Activated CD8-positive, alpha-beta T cell treated with anti-CD3 and anti-CD28 coated beads for 36 hours (primary cell): ENCODE results near the gene PKN1. TPM values are rescaled to one million over a fixed set of nuclear protein-coding genes. Genes with fewer than 3 reads are reported as not detected.

Experiments used
- ATAC-seq: fragments of 200-7000 bp; cut with Tn5 transposase; one replicate; pipeline ENCODE4 v1.10.0; 2021; ENCODE audit warnings: mild to moderate bottlenecking, moderate library complexity
- CTCF ChIA-PET: fragments of 350-600 bp; sonication (Branson Sonifier 250); formaldehyde crosslinking; loops from one replicate; lab custom pipeline; 2021; ENCODE audit warnings: antibody characterized with exemption; lab: Charles Lee
- POLR2A ChIA-PET: fragments of 350-600 bp; sonication (Branson Sonifier 250); formaldehyde crosslinking; loops from one replicate; lab custom pipeline; 2021; ENCODE audit warnings: antibody characterized with exemption; lab: Charles Lee
- DNase-seq: peaks from one replicate; pipeline ENCODE4 v3.0.0-alpha.2; 2020
- H3K27ac Mint-ChIP-seq: one replicate; pipeline ENCODE4 v1.8.0; 2021; ENCODE audit warnings: mild to moderate bottlenecking, mixed read lengths
- H3K27me3 Mint-ChIP-seq: one replicate; pipeline ENCODE4 v1.8.0; 2021; ENCODE audit warnings: mixed read lengths
- H3K36me3 Mint-ChIP-seq: one replicate; pipeline ENCODE4 v1.8.0; 2021; ENCODE audit warnings: low read depth, mixed read lengths
- H3K4me1 Mint-ChIP-seq: one replicate; pipeline ENCODE4 v1.8.0; 2021; ENCODE audit warnings: low read depth, mixed read lengths
- H3K4me3 Mint-ChIP-seq: one replicate; pipeline ENCODE4 v1.8.0; 2021; ENCODE audit warnings: mild to moderate bottlenecking, moderate library complexity, mixed read lengths
- H3K9me3 Mint-ChIP-seq: one replicate; pipeline ENCODE4 v1.8.0; 2021; ENCODE audit warnings: mixed read lengths
- CTCF ChIP-seq: fragments of 200-600 bp; IDR thresholded peaks from one replicate; pipeline ENCODE4 v1.8.0; 2022; ENCODE audit warnings: antibody characterized with exemption, mild to moderate bottlenecking
- intact Hi-C: fragments of 100-400 bp; cut with micrococcal nuclease; formaldehyde crosslinking; loops from one replicate; pipeline ENCODE4 v1.10.0; 2022
- total RNA-seq, 2 experiments: library from RNA; stranded (reverse); gene quantifications; one replicate each; pipeline ENCODE4 v1.2.3, GENCODE V29; 2021

Gene PKN1
- total RNA-seq, 2 experiments from 2014 or later = 172 to 192 TPM

GRCh38 chr19:14479309-14479974, 46.3 kb downstream of the PKN1 start:
- CTCF ChIA-PET = interaction anchor here (0.9 to 4.0 kb wide), 32 partner anchors 8 to 627 kb away, joined by 3 to 37 read pairs (median 7); partner anchors contain the start of genes ASF1B, DDX39A, GIPC1 and PKN1

GRCh38 chr19:14479975-14480699, 47.0 kb downstream of the PKN1 start:
- H3K27me3 Mint-ChIP-seq = no peaks in the 10 kb centered on the region
- intact Hi-C loops = loop anchor here (5.0 kb wide), 1 partner anchor 48 kb away; the partner anchor contains the start of gene PKN1
- peaks cover 16% of the 10 kb centered on the region for H3K4me1 Mint-ChIP-seq
- H3K4me3 Mint-ChIP-seq = no peak overlapping the region
- peak; percentile 78 for DNase-seq
- H3K36me3 Mint-ChIP-seq = no peaks in the 10 kb centered on the region
- CTCF ChIA-PET = interaction anchor here (0.6 to 4.0 kb wide), 45 partner anchors 7 to 628 kb away, joined by 3 to 37 read pairs (median 5); partner anchors contain the start of genes ASF1B, DDX39A, DNAJB1 and GIPC1
- H3K9me3 Mint-ChIP-seq = no peaks in the 10 kb centered on the region
- peak; percentile 59 for ATAC-seq
- no peak overlapping the region for H3K27ac Mint-ChIP-seq
- POLR2A ChIA-PET = interaction anchor here (0.8 to 1.2 kb wide), 3 partner anchors 9 to 62 kb away, joined by 3 read pairs; no protein-coding TSS in a partner anchor
- TF ChIP-seq CTCF = peak; percentile 98

More at GRCh38 chr19:14479309-14479974, 46.3 kb downstream of the PKN1 start:
- Mint-ChIP-seq H3K27ac (no peak overlapping the region), H3K4me1 (peaks cover 22% of the 10 kb centered on the region), H3K36me3 (no peaks in the 10 kb centered on the region), H3K27me3 (peaks cover 5% of the 10 kb centered on the region), H3K9me3 (no peaks in the 10 kb centered on the region), H3K4me3 (no peak overlapping the region)
- intact Hi-C loops = loop anchor here (5.0 kb wide), 1 partner anchor 47 kb away; the partner anchor contains the start of gene PKN1
- POLR2A ChIA-PET = interaction anchor here (1.0 kb wide), 2 partner anchors 55 to 135 kb away, joined by 3 read pairs; no protein-coding TSS in a partner anchor
- ATAC-seq = no peak
- no peak for TF ChIP-seq CTCF
- DNase-seq = no peak

DNA sequence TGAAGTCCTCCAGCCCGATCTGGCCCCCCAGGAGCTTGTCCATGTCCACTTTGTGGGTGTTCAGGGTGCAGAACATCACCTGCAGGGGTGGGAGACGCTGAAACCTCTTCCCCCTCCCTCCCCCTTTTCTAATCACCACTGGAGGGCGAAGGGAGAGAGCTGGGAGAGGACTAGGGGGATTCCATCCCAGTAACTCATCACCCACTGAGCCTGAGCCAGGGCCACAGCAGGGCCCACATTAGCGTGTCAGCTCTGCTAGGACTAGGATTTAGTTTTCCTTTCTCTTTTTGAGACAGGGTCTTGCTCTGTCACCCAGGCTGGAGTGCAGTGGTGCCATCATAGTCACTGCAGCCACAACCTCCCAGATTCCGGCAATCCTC, 47.6 kb downstream of the PKN1 start:
- DNase-seq (no peak), ATAC-seq (no peak)
- Mint-ChIP-seq H3K27ac (no peak overlapping the region), H3K4me3 (no peak overlapping the region), H3K4me1 (peaks cover 13% of the 10 kb centered on the region), H3K9me3 (no peaks in the 10 kb centered on the region), H3K27me3 (no peaks in the 10 kb centered on the region), H3K36me3 (no peaks in the 10 kb centered on the region)
- ChIA-PET CTCF (interaction anchor here (0.6 to 4.0 kb wide), 42 partner anchors 8 to 628 kb away, joined by 3 to 37 read pairs (median 6); partner anchors contain the start of genes ASF1B, DDX39A, DNAJB1 and GIPC1), POLR2A (interaction anchor here (0.8 to 1.2 kb wide), 4 partner anchors 8 to 63 kb away, joined by 3 read pairs; no protein-coding TSS in a partner anchor)
- intact Hi-C loops = no loop called here
- TF ChIP-seq CTCF = no peak

DNA sequence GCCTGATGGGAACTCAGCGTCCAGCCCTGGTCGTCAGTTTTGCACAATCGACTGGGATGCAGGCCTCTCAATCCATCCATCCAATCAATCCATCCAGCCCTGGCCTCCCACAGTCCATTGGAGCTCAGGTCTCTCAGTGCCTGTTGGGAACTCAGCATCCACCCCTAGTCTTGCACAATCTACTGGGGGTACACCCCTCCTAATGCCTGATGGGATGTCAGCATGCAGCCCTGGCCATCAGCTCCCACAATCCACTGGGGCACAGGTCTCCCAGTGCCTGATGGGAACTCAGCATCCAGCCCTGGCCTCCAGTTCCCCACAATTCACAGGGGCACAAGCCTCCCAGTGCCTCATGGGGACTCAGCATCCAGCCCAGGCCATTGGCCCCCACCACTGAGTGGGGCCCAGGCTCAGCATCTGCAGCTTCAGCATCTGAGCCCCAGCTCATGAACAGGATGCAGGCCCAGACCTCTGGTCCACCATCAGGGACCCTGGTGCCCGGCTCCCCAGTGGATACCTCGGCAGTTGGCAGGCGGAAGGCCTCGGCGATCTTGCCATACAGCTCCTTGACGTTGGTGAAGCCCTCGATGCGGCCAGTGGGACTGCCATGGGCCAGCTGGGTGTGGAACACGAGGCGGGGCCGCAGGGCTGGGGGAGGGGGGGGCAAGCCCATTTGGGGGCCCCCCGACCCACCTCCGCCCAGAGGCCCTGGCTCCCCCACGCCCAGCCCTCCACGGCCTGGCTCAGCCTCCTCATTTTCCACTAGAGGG, 49.3 kb downstream of the PKN1 start:
- Mint-ChIP-seq H3K36me3 (peaks cover 3% of the 10 kb centered on the region), H3K4me1 (peaks cover 5% of the 10 kb centered on the region), H3K9me3 (no peaks in the 10 kb centered on the region), H3K27me3 (no peaks in the 10 kb centered on the region), H3K4me3 (no peak overlapping the region), H3K27ac (no peak overlapping the region)
- ATAC-seq (no peak), DNase-seq (no peak)
- POLR2A ChIA-PET = interaction anchor here (0.7 to 1.5 kb wide), 2 partner anchors 10 kb away, joined by 3 read pairs; no protein-coding TSS in a partner anchor
- no peak for TF ChIP-seq CTCF
- CTCF ChIA-PET = interaction anchor here (4.0 kb wide), 2 partner anchors 15 to 54 kb away, joined by 24 to 37 read pairs; partner anchors contain the start of gene GIPC1
- intact Hi-C loops = no loop called here
